ENCODE data around the gene ARG1. TPM values are rescaled to one million over a fixed set of nuclear protein-coding genes. Genes with fewer than 3 reads are reported as not detected.

ARG1 gene
- total RNA-seq, 2 experiments from 2014 or later = not detected

DNA sequence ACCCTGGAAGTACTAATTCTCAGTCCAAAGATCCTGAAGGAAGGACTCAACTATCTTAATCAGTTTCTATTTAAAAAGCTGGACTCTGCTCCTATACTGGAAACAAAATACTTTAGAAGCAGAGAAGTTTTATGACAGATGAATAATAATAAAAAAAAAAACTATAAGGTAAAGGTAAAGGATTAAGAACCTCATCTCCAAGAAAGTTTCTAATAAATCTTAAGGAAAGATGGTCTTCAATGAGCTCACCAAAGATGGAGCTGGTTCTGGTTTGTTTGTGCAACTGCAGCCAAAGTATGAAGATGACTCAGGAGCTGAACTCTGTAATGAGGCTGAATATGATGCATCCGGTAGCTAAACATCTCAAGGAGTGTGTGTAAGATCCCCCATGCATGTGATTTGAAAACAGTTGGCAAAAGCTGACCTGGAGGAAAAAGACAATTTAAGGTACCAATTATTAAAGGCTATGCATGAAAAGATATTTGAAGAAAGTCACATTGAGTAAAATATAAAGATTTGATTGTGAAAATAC lies 29.8 kb downstream of the ARG1 start:
- Histone ChIP-seq H3K4me1 (ENCODE audit: insufficient read depth, low read length, poor library complexity, severe bottlenecking) (no peaks in the 10 kb centered on the region), H3K9me2 (ENCODE audit: insufficient read depth, low read length) (no peaks in the 10 kb centered on the region), H3K4me3 (ENCODE audit: low read depth, low read length, poor library complexity, severe bottlenecking) (no peak overlapping the region), H3K36me3 (ENCODE audit: insufficient read depth, low read length) (peaks cover 95% of the 10 kb centered on the region), H4K20me1 (ENCODE audit: insufficient read depth, low read length) (no peaks in the 10 kb centered on the region), H3K9me3 (ENCODE audit: low read length) (no peaks in the 10 kb centered on the region), H3K27ac (ENCODE audit: low read depth, low read length, poor library complexity, severe bottlenecking) (no peak overlapping the region), H2AFZ (ENCODE audit: low read length) (no peak overlapping the region), H3K79me2 (ENCODE audit: insufficient read depth, low read depth, low read length) (no peaks in the 10 kb centered on the region), H3K4me2 (ENCODE audit: low read length) (no peak overlapping the region)
- intact Hi-C loops (cut with micrococcal nuclease; ENCODE audit: unreplicated experiment) = no loop called here
- no peak for DNase-seq (ENCODE audit: low spot score)
- POLR2A ChIA-PET = interaction anchor here (1.1 to 1.3 kb wide), 2 partner anchors 11 to 20 kb away, joined by 3 to 4 read pairs; no protein-coding TSS in a partner anchor
- CTCF ChIA-PET (ENCODE audit: unreplicated experiment) = no interaction called here
- TF ChIP-seq EZH2phosphoT487 (IDR thresholded peaks at IDR 0.05; ENCODE audit: borderline replicate concordance, low read depth, low read length) = no peak
- TF ChIP-seq, protein P1, sequence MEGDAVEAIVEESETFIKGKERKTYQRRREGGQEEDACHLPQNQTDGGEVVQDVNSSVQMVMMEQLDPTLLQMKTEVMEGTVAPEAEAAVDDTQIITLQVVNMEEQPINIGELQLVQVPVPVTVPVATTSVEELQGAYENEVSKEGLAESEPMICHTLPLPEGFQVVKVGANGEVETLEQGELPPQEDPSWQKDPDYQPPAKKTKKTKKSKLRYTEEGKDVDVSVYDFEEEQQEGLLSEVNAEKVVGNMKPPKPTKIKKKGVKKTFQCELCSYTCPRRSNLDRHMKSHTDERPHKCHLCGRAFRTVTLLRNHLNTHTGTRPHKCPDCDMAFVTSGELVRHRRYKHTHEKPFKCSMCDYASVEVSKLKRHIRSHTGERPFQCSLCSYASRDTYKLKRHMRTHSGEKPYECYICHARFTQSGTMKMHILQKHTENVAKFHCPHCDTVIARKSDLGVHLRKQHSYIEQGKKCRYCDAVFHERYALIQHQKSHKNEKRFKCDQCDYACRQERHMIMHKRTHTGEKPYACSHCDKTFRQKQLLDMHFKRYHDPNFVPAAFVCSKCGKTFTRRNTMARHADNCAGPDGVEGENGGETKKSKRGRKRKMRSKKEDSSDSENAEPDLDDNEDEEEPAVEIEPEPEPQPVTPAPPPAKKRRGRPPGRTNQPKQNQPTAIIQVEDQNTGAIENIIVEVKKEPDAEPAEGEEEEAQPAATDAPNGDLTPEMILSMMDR (conservative IDR thresholded peaks at IDR 0.05; ENCODE audit: low read length) = no peak
- BruUV-seq (replicated peaks) = no TSS peak

DNA sequence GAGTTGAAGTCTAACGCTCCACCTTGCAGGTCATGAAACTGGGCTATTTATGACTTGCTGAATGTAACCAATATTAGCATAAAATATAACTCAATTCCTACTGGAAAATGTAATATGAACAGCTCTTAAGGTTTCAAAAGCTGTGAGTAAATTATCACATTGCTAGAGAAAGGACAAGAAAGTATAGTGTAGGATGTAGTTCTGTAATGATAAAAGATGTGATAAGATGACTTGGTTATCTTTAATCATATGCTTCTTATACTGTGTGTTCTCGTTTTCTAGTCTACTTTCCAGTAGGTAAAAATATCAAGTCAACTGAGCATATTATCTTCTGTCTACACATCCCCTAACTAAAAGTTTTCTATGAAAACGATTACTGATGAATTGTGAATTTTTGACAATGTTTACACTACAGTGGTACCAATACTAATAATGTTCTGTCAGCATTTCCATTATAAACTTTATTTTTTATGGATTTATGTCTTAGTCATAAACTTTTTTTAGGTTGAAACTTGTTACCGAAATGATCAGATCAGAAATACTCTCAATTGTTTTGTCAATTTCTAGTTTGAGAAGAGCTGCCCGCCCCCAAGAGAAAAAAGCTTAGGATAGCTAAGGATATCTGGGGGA lies 40.4 kb downstream of the ARG1 start:
- Histone ChIP-seq H3K4me1 (ENCODE audit: insufficient read depth, low read length, poor library complexity, severe bottlenecking) (no peaks in the 10 kb centered on the region), H3K27ac (ENCODE audit: low read depth, low read length, poor library complexity, severe bottlenecking) (no peak overlapping the region), H3K4me3 (ENCODE audit: low read depth, low read length, poor library complexity, severe bottlenecking) (no peak overlapping the region), H4K20me1 (ENCODE audit: insufficient read depth, low read length) (no peaks in the 10 kb centered on the region), H3K79me2 (ENCODE audit: insufficient read depth, low read depth, low read length) (no peaks in the 10 kb centered on the region), H2AFZ (ENCODE audit: low read length) (no peak overlapping the region), H3K9me3 (ENCODE audit: low read length) (no peaks in the 10 kb centered on the region), H3K9me2 (ENCODE audit: insufficient read depth, low read length) (no peaks in the 10 kb centered on the region), H3K4me2 (ENCODE audit: low read length) (no peak overlapping the region), H3K36me3 (ENCODE audit: insufficient read depth, low read length) (peaks cover 94% of the 10 kb centered on the region)
- no TSS peak for BruUV-seq (replicated peaks)
- TF ChIP-seq, protein P1 (conservative IDR thresholded peaks at IDR 0.05; ENCODE audit: low read length) = no peak
- TF ChIP-seq EZH2phosphoT487 (IDR thresholded peaks at IDR 0.05; ENCODE audit: borderline replicate concordance, low read depth, low read length) = no peak
- CTCF ChIA-PET (ENCODE audit: unreplicated experiment) = no interaction called here
- intact Hi-C loops (cut with micrococcal nuclease; ENCODE audit: unreplicated experiment) = no loop called here
- POLR2A ChIA-PET = interaction anchor here (1.0 to 1.3 kb wide), 4 partner anchors 9 to 14 kb away, joined by 3 read pairs; partner anchors contain the start of gene MED23
- no peak for DNase-seq (ENCODE audit: low spot score)

DNA sequence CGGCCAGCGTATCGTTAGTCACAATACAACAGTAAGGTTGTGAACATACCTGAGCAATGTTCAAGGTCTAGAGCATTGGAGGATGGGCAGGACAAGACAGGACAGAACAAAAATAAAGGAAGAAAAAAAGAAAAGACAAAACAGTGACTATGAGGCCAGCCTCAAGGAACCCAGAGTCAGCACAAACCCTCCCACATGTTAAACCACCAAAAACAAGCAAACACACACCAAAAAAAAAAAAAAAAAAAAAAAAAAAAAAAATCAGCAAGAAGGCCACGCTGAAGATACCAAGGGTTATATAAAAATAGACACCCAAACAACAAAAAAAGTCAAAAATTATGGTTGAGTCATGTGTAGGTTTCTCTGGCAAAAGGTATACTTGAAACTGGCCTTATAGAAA lies 42.2 kb downstream of the ARG1 start:
- Histone ChIP-seq H3K4me1 (ENCODE audit: insufficient read depth, low read length, poor library complexity, severe bottlenecking) (no peaks in the 10 kb centered on the region), H3K79me2 (ENCODE audit: insufficient read depth, low read depth, low read length) (no peaks in the 10 kb centered on the region), H3K27ac (ENCODE audit: low read depth, low read length, poor library complexity, severe bottlenecking) (no peak overlapping the region), H3K4me3 (ENCODE audit: low read depth, low read length, poor library complexity, severe bottlenecking) (no peak overlapping the region), H3K9me3 (ENCODE audit: low read length) (no peaks in the 10 kb centered on the region), H4K20me1 (ENCODE audit: insufficient read depth, low read length) (no peaks in the 10 kb centered on the region), H3K36me3 (ENCODE audit: insufficient read depth, low read length) (peaks cover 96% of the 10 kb centered on the region), H3K9me2 (ENCODE audit: insufficient read depth, low read length) (no peaks in the 10 kb centered on the region), H2AFZ (ENCODE audit: low read length) (no peak overlapping the region), H3K4me2 (ENCODE audit: low read length) (no peak overlapping the region)
- ChIA-PET POLR2A (no interaction called here), CTCF (ENCODE audit: unreplicated experiment) (no interaction called here)
- no peak for DNase-seq (ENCODE audit: low spot score)
- TF ChIP-seq EZH2phosphoT487 (IDR thresholded peaks at IDR 0.05; ENCODE audit: borderline replicate concordance, low read depth, low read length) = no peak
- TF ChIP-seq, protein P1 (conservative IDR thresholded peaks at IDR 0.05; ENCODE audit: low read length) = no peak
- BruUV-seq (replicated peaks) = no TSS peak
- intact Hi-C loops (cut with micrococcal nuclease; ENCODE audit: unreplicated experiment) = no loop called here
